Stimulated activated CD8-positive, alpha-beta memory T cell treated with anti-CD3 and anti-CD28 coated beads, Interleukin-7, amount 100 ng/mL, for 4 hours (primary cell): ENCODE results near the gene CDC14A.
"Not testable (repeated sequence)": the region's sequence is repeated elsewhere in the genome, so short reads cannot be mapped to it uniquely, and the experiment has no call there.

ENCODE experiments used
- DNase-seq, 2 donors: peaks; one replicate each; pipeline ENCODE4 v3.0.0-alpha.2; 2020; ENCODE audit warnings: low read depth in 2 of 2

The CDC14A gene

DNA sequence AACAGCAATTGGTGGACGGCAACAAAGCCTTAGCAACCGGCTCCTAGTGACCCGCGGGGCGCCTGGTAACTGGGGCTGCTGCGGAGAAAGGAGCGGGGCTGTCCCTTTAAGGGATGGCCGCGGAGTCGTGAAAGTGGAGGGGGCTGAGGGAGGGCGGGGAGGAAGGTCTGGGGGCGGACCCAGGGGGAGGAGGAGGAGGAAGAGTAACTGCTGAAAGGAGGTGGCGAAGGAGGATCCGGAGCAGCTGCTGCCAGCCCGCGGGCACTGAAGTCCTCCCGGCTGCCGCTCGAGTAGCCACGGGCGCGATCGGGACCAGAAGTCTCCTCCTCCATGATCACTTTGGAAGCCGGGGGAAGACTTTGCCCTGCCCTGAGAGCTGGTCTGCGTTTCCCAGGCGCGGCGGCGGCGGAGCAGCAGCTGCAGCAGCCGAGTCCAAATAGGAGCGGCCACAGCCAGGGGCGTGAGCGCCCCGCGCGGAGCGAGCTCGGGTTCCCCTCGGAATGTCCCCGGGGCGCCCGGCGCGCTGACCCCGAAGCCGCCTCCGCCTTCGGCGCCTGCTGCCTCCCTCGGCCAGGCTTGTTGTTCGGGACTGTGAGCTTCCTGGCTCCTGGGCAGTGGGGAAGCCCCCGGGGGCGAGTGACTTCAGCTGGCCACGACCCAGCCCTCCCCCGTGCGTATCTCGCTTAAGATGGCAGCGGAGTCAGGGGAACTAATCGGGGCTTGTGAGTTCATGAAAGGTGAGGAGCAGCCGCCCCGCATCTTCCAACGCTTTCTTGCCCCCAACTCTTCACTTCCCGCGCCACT is at the start of gene CDC14A:
TSS of gene CDC14A (plus strand) at position 240 of the 804 bp plus-strand sequence. CDS start at position 689, 449 bp downstream.
- DNase-seq, result peak; percentile 79 to 83

- no peak for DNase-seq
These were observed 49.6 kb upstream of the CDC14A start for GRCh38 chr1:100302739-100303138.

- no peak for DNase-seq
These were observed 48.1 kb upstream of the CDC14A start for GRCh38 chr1:100304227-100304626.

DNA sequence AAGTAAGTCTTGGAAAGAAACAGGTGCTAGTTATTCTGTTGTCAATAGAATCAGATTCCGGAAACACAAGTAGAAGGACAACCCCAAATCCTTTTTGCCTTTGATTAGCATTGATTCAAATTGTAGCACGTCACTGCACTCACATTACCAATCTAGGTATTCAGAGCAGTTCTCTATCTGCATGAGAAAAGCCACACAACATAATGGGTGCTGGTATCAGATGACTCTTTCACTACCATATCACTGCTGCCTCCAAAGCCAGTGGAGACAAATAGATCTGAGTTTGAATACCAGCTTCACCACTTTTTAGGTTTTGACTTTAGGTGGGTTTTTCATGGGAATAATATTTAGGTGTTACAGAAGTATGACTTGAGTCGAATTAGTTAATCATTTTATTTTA is 47.4 kb upstream of the CDC14A start:
- DNase-seq, result no peak

DNA sequence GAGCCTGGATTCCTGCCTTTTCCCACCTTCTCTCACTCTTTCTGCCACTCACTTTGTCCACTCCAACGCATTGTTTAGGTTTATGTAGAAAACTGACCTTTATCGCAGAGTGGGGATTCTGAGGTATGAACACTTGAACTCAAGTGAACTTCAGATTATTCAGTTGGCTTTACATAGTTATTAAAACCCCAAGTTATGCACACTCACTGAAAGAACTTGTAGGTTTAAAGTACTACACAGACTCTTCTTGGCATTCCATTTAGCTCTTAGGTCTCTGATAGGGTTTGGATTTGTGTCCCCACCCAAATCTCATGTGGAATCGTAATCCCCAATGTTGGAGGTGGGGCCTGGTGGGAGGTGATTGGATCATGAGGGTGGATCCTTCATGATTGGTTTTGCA is 46.4 kb upstream of the CDC14A start:
- DNase-seq, result no peak

DNA sequence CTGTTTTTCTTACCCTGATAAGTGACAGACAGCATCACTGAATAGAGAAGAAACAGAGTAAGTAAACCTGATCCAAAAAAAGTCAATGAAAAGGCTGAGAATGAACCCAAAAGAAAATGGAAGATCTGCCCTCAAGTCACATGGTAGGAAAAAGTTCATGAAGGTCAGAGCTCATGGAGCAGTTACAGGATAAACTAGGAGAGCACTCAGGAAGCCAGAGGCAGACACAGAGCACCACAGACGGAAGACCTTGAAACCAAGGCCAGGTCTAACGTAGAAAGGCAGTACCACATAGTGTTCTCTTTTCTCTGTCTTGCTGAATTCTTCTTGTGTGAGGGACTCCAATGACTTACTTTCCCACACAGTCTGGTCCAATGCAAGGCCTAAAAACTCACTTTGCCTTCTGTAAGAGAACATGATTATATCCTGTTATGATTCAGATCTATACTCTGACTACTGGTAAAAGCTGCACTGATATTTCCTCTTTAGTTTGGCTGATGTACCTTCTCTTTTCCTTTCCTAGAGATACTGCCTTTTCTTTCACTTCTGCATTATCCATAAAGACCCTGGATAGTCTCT is 45.5 kb upstream of the CDC14A start:
- no peak for DNase-seq

DNA sequence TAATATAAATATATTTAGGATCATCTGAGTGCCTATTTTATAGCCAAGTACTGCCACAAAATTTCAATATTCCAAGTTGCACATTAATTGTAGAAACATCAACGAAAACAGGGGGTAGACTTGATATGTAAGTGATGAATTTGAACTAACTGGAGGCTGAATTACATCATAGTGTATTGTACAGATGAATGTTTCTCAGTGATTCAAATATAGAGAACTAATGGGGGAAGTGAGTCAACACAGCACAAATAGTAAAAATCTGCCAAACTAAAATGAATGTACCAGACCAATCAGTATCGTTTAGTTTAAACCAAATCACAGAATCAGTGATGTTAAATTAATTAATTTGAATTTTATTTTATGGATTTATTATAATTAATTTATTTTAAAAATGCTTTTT is 43.5 kb upstream of the CDC14A start:
- no peak for DNase-seq

- DNase-seq, result no peak
These were observed 42.4 kb upstream of the CDC14A start for GRCh38 chr1:100309863-100310262.

DNA sequence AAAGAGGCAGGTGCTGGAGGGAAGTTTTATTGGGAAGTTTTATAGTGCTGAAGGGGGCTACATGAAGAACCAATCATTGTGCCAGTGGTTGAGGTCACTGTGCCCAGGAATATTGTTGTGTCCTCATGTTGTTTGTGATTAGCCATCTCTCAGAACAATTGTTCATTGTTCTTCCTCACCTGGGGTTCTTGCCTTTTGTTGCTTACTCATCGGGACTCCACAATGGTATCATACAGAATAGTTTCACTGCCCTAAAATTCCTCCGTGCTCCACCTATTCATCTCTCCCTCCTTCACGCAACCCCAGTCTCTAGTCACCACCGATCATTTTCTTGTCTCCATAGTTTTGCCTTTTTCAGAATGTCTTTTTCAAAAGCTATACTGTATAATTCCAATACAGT is 38.9 kb upstream of the CDC14A start:
- no peak for DNase-seq

- DNase-seq, result no peak
These were observed 35.7 kb upstream of the CDC14A start for GRCh38 chr1:100316622-100317021.

DNA sequence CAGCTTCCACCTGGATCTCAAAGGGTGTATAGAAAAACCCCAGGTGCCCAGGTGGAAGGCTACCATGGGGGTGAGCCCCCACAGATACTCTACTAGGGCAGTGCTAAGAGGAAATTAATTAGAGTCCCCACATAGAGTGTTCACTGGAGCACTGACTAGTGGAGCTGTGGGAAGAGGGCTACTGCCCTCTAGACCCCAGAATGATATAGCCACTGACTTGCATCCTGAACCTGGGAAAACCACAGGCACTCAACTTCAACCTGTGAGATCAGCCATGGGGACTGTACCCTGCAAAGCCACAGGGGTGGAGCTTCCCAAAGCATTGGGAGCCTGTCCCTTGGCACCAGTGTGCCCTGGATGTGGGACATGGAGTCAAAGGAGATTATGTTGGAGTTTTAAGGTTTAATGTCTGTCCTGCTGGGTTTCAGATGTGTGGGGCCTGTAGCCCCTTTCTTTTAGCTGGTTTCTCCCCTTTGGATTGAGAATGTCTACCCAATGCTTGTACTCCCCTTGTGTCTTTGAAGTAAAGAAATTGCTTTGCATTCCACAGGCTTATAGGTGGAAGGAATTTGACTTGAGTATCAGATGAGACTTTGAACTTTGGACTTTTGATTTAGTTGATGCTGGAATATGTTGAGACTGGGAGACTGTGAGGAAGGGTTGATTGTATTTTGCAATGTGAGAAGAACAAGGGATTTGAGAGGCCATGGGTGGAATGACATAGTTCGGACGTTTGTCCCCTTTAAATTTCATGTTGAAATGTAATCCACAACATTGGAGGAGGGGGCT is 31.8 kb upstream of the CDC14A start:
- DNase-seq, result no peak

DNA sequence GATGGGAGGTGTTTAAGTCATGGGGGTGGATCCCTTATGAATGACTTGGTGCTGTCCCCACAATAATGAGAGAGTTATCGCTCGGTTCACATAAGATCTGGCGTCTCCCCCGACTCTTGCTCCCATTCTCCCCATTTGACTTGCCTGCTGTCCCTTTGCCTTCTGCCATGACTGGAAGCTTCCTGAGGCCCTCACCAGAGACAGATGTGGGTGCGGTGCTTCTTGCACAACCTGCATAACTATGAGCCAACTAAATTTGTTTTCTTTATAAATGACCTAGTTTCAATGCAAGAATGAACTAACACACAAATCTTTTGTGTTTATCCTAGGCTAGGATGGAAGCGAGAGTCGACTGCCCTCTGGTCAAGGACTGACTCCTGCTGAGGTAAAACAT is 31.2 kb upstream of the CDC14A start:
- DNase-seq, result no peak

DNA sequence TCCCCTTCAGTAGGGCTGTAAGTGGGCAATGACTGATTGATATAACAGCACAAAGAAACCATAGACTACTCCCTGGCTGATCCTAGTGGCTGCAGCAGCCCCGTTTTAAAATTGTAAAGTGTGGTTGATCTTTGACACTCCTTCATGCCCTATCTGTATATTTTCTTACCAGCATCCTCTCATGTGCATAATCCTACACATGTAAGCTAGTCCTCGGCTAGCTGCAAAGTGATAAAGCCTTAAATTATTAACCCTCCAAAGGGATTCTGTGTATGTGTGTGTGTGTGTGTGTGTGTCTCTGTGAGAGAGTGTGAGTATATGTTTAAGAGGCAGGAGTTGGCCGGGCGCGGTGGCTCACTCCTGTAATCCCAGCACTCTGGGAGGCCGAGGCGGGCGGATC is 30.8 kb upstream of the CDC14A start:
- no peak for DNase-seq

DNA sequence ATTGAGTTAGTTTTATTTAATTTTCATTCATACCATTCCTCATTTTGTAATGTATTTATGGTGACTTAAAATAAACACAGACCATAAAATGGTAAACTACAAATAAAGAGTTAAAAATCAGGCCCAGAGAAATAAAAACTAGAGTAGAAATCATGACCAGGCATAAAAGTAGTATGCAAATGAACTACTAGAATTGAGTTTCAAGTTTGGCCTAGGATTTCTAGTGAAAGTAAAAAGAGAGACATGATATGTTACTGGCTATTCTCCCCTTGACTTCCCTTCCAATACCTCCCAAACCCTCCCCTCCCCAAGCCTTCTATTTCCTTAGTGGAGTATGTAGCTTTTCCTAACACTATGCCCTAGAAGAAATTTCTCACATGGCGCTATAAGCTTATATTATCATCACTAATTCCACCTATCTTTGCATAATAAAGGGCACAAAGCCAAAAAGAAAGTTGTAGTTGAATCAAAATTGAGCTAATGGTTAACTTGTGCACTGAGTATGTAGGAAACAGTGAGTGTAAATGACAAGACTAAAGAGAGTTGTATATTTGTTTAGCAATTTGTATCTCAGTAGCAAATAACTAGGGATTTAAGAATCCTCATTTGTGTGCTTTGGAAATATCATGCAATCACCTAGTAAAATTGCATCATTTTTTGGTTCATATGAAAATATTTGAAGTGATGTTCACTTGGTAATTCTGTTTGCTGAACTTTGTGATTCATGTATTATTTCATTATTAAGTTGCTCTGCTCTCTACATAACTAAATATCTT is 29.7 kb upstream of the CDC14A start:
- DNase-seq, result no peak

GRCh38 chr1:100323419-100324106 is 28.7 kb upstream of the CDC14A start:
- no peak for DNase-seq

- no peak for DNase-seq
These were observed 26.6 kb upstream of the CDC14A start for GRCh38 chr1:100325415-100326324.

DNA sequence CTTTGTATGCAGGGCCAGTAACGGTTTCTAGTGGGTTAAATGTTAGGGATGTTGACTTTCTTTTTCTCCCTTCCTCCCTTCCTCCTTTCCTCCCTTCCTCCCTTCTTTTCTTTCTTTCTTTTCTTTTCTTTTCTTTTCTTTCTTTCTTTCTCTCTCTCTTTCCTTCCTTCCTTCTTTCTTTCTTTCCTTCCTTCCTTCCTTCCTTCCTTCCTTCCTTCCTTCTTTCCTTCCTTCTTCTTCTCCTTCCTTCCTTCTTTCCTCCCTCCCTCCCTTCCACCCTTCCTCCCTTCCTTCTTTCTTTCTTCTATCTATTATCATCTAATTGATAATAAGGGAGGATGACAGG is 26.0 kb upstream of the CDC14A start:
- not testable (repeated sequence) for DNase-seq

GRCh38 chr1:100328133-100328532 is 24.2 kb upstream of the CDC14A start:
- DNase-seq, result no peak

- DNase-seq, result not testable (repeated sequence)
These were observed 21.2 kb upstream of the CDC14A start for GRCh38 chr1:100331146-100331545.

DNA sequence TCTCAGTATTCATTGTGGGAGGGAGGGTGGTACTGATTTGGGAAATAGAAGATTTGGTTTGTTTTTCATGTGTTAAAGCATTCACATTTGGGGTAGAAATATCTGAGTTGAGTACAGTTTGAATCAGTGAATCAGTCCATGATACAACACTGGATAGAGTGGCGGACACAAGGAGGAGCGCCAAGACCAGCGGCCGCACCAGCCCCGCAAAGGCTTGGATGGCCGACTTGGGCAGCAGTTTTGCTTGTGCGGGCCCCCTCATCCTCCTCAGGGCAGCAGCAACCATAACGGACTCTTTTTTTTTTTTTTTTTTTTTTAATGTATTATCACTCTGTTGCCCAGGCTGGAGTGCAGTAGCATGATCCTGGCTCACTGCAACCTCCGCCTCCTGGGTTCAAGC is 20.0 kb upstream of the CDC14A start:
- no peak for DNase-seq
